Activated CD8-positive, alpha-beta T cell treated with anti-CD3 and anti-CD28 coated beads for 36 hours (primary cell): ENCODE results near the gene MACROD2. TPM values are rescaled to one million over a fixed set of nuclear protein-coding genes. Genes with fewer than 3 reads are reported as not detected.

ENCODE experiments used
- ATAC-seq: fragments of 200-7000 bp; cut with Tn5 transposase; one replicate; pipeline ENCODE4 v1.10.0; 2021; ENCODE audit warnings: mild to moderate bottlenecking, moderate library complexity
- CTCF ChIA-PET: fragments of 350-600 bp; sonication (Branson Sonifier 250); formaldehyde crosslinking; loops from one replicate; lab custom pipeline; 2021; ENCODE audit warnings: antibody characterized with exemption; lab: Charles Lee
- POLR2A ChIA-PET: fragments of 350-600 bp; sonication (Branson Sonifier 250); formaldehyde crosslinking; loops from one replicate; lab custom pipeline; 2021; ENCODE audit warnings: antibody characterized with exemption; lab: Charles Lee
- DNase-seq: peaks from one replicate; pipeline ENCODE4 v3.0.0-alpha.2; 2020
- H3K27ac Mint-ChIP-seq: one replicate; pipeline ENCODE4 v1.8.0; 2021; ENCODE audit warnings: mild to moderate bottlenecking, mixed read lengths
- H3K27me3 Mint-ChIP-seq: one replicate; pipeline ENCODE4 v1.8.0; 2021; ENCODE audit warnings: mixed read lengths
- H3K36me3 Mint-ChIP-seq: one replicate; pipeline ENCODE4 v1.8.0; 2021; ENCODE audit warnings: low read depth, mixed read lengths
- H3K4me1 Mint-ChIP-seq: one replicate; pipeline ENCODE4 v1.8.0; 2021; ENCODE audit warnings: low read depth, mixed read lengths
- H3K4me3 Mint-ChIP-seq: one replicate; pipeline ENCODE4 v1.8.0; 2021; ENCODE audit warnings: mild to moderate bottlenecking, moderate library complexity, mixed read lengths
- H3K9me3 Mint-ChIP-seq: one replicate; pipeline ENCODE4 v1.8.0; 2021; ENCODE audit warnings: mixed read lengths
- CTCF ChIP-seq: fragments of 200-600 bp; IDR thresholded peaks from one replicate; pipeline ENCODE4 v1.8.0; 2022; ENCODE audit warnings: antibody characterized with exemption, mild to moderate bottlenecking
- intact Hi-C: fragments of 100-400 bp; cut with micrococcal nuclease; formaldehyde crosslinking; loops from one replicate; pipeline ENCODE4 v1.10.0; 2022
- total RNA-seq, 2 experiments: library from RNA; stranded (reverse); gene quantifications; one replicate each; pipeline ENCODE4 v1.2.3, GENCODE V29; 2021

The MACROD2 gene
- total RNA-seq, 2 experiments from 2014 or later: not detected

DNA sequence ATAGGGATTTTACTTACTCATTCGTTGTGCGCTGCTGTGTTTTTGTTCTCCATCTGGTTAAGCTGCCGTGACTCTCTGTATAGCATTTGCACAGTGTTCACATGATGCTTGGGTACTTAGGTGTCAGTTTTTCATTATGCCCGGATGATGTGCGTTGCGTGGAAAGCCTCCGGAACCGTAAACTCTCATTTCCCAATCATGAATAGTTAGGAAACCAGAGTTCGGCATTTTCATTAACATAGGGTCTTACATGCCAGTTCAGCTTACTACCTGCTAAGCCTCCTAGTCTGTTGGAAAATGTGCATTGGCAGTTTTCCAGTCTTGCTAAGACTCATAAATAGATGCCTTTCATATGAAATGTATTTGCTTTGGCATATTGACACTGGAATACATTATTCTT is 825.5 kb downstream of the MACROD2 start:
- DNase-seq (no peak), ATAC-seq (no peak)
- H3K4me1 Mint-ChIP-seq: no peaks in the 10 kb centered on the region
- TF ChIP-seq CTCF: no peak
- POLR2A ChIA-PET: no interaction called here
- peaks cover 2% of the 10 kb centered on the region for H3K9me3 Mint-ChIP-seq
- CTCF ChIA-PET: no interaction called here
- H3K4me3 Mint-ChIP-seq: no peak overlapping the region
- no peaks in the 10 kb centered on the region for H3K27me3 Mint-ChIP-seq
- no peaks in the 10 kb centered on the region for H3K36me3 Mint-ChIP-seq
- intact Hi-C loops: no loop called here
- H3K27ac Mint-ChIP-seq: no peak overlapping the region

DNA sequence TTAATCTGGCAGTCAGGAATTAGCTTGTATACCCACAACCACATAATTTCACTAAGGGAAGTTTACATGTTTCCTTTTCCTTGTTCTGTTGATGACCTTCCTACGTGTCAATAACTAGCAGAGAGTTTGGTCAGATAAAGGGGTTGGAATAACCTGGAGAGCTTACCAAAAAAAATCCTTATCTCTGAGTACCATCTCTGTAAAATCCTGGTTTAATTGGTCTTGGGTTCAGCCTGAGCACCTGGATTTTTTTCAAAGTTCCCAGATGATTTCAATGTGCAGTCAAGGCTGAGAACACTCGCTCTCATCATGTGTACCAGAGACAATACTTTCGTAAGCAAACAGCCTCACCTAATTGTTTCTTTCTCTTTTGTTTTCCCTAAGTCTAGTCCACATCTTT is 825.9 kb downstream of the MACROD2 start:
- intact Hi-C loops: no loop called here
- no peak overlapping the region for H3K27ac Mint-ChIP-seq
- H3K4me3 Mint-ChIP-seq: no peak overlapping the region
- no peak for DNase-seq
- no peaks in the 10 kb centered on the region for H3K4me1 Mint-ChIP-seq
- no peaks in the 10 kb centered on the region for H3K36me3 Mint-ChIP-seq
- ATAC-seq: no peak
- peaks cover 2% of the 10 kb centered on the region for H3K9me3 Mint-ChIP-seq
- TF ChIP-seq CTCF: no peak
- H3K27me3 Mint-ChIP-seq: no peaks in the 10 kb centered on the region
- CTCF ChIA-PET: no interaction called here
- POLR2A ChIA-PET: no interaction called here

GRCh38 chr20:14824996-14825395 is 829.7 kb downstream of the MACROD2 start:
- CTCF ChIA-PET: no interaction called here
- intact Hi-C loops: no loop called here

GRCh38 chr20:14826543-14827313 is 831.4 kb downstream of the MACROD2 start:
- CTCF ChIA-PET: no interaction called here
- no peaks in the 10 kb centered on the region for H3K36me3 Mint-ChIP-seq
- no peaks in the 10 kb centered on the region for H3K27me3 Mint-ChIP-seq
- H3K4me1 Mint-ChIP-seq: no peaks in the 10 kb centered on the region
- H3K27ac Mint-ChIP-seq: no peak overlapping the region
- no peak overlapping the region for H3K4me3 Mint-ChIP-seq
- no peak for TF ChIP-seq CTCF
- ATAC-seq: no peak
- intact Hi-C loops: no loop called here
- POLR2A ChIA-PET: no interaction called here
- H3K9me3 Mint-ChIP-seq: no peaks in the 10 kb centered on the region
- DNase-seq: no peak

More at GRCh38 chr20:14824996-14825395, 829.7 kb downstream of the MACROD2 start:
- H3K27ac Mint-ChIP-seq: no peak overlapping the region
- no peaks in the 10 kb centered on the region for H3K4me1 Mint-ChIP-seq
- H3K36me3 Mint-ChIP-seq: no peaks in the 10 kb centered on the region
- H3K4me3 Mint-ChIP-seq: no peak overlapping the region
- ATAC-seq (no peak), DNase-seq (no peak)
- H3K27me3 Mint-ChIP-seq: no peaks in the 10 kb centered on the region
- POLR2A ChIA-PET: no interaction called here
- no peak for TF ChIP-seq CTCF
- H3K9me3 Mint-ChIP-seq: no peaks in the 10 kb centered on the region

- no peak overlapping the region for H3K27ac Mint-ChIP-seq
- DNase-seq (no peak), ATAC-seq (no peak)
- no peaks in the 10 kb centered on the region for H3K4me1 Mint-ChIP-seq
- intact Hi-C loops: no loop called here
- TF ChIP-seq CTCF: no peak
- H3K9me3 Mint-ChIP-seq: no peaks in the 10 kb centered on the region
- no peaks in the 10 kb centered on the region for H3K27me3 Mint-ChIP-seq
- H3K36me3 Mint-ChIP-seq: no peaks in the 10 kb centered on the region
- ChIA-PET CTCF (no interaction called here), POLR2A (no interaction called here)
- H3K4me3 Mint-ChIP-seq: no peak overlapping the region
Measured at GRCh38 chr20:14828459-14828858, 833.1 kb downstream of the MACROD2 start.
